PC-9 (cell line): ENCODE data around the gene SRC. TPM values are rescaled to one million over a fixed set of nuclear protein-coding genes. Genes with fewer than 3 reads are reported as not detected.

ENCODE experiments used
- BruUV-seq: library from RNA; stranded (reverse); fragments of 400-500 nt; replicated peaks from 2 replicates; lab custom pipeline; 2021; lab: Mats Ljungman, UMichigan
- CTCF ChIA-PET: fragments of 300-600 bp; sonication (Branson Sonifier 250); formaldehyde crosslinking; loops from one replicate; lab custom pipeline; 2022; ENCODE audit warnings: antibody characterized with exemption; lab: Charles Lee
- POLR2A ChIA-PET: fragments of 300-600 bp; sonication (Branson Sonifier 250); formaldehyde crosslinking; loops from one replicate; lab custom pipeline; 2022; ENCODE audit warnings: antibody characterized with exemption; ENCODE audit not compliant: unreplicated experiment; lab: Charles Lee
- DNase-seq, 2 experiments: peaks; one replicate each; pipeline versions ENCODE4 v3.0.0 to v3.0.0-alpha.2; 2015 to 2022; ENCODE audit warnings: mixed read lengths in 1 of 2
- H2AFZ ChIP-seq: fragments of 200-600 bp; sonication (generic); 2 replicates; pipeline ENCODE4 v1.8.1; 2017; ENCODE audit warnings: antibody characterized with exemption
- H3F3A ChIP-seq: fragments of 200-600 bp; sonication (generic); 2 replicates; pipeline ENCODE4 v1.8.1; 2017; ENCODE audit warnings: antibody characterized with exemption, mild to moderate bottlenecking, low read depth; ENCODE audit not compliant: insufficient read depth
- H3K27ac ChIP-seq: fragments of 200-600 bp; sonication (generic); 2 replicates; pipeline ENCODE4 v1.6.1; 2016; ENCODE audit warnings: mixed run types
- H3K27me3 ChIP-seq: fragments of 200-600 bp; sonication (generic); 2 replicates; pipeline ENCODE4 v1.6.1; 2016; ENCODE audit warnings: low read depth, mixed run types; ENCODE audit not compliant: insufficient read depth
- H3K36me3 ChIP-seq: fragments of 200-600 bp; sonication (generic); 2 replicates; pipeline ENCODE4 v1.6.1; 2016; ENCODE audit warnings: low read depth, mixed run types
- H3K4me1 ChIP-seq: fragments of 200-600 bp; sonication (generic); replicated peaks from 2 replicates; pipeline ENCODE4 v1.6.1; 2016; ENCODE audit warnings: mixed run types; ENCODE audit not compliant: insufficient read depth
- H3K4me2 ChIP-seq: fragments of 200-600 bp; sonication (generic); 2 replicates; pipeline ENCODE4 v1.6.1; 2017; ENCODE audit warnings: mixed run types
- H3K4me3 ChIP-seq: fragments of 200-600 bp; sonication (generic); 2 replicates; pipeline ENCODE4 v1.6.1; 2016; ENCODE audit warnings: mixed run types
- H3K79me2 ChIP-seq: fragments of 200-600 bp; sonication (generic); 2 replicates; pipeline ENCODE4 v1.6.1; 2017; ENCODE audit warnings: low read depth, mixed run types
- H3K9me2 ChIP-seq: fragments of 200-600 bp; sonication (generic); 2 replicates; pipeline ENCODE4 v1.8.1; 2017; ENCODE audit warnings: mild to moderate bottlenecking; ENCODE audit not compliant: insufficient read depth
- H3K9me3 ChIP-seq: fragments of 200-600 bp; sonication (generic); 2 replicates; pipeline ENCODE4 v1.8.1; 2016; ENCODE audit warnings: low read depth; ENCODE audit not compliant: insufficient read depth
- H4K20me1 ChIP-seq: fragments of 200-600 bp; sonication (generic); 2 replicates; pipeline ENCODE4 v1.8.1; 2017; ENCODE audit not compliant: insufficient read depth
- EZH2 ChIP-seq: fragments of 200-600 bp; sonication (generic); IDR thresholded peaks from 2 replicates; pipeline ENCODE4 v1.8.0; 2017; ENCODE audit warnings: antibody characterized with exemption, low read depth
- intact Hi-C: fragments of 100-400 bp; cut with micrococcal nuclease; formaldehyde crosslinking; loops from one replicate; pipeline ENCODE4 v1.10.0; 2022; ENCODE audit not compliant: unreplicated experiment
- total RNA-seq: library from RNA; stranded (reverse); gene quantifications from 2 replicates; pipeline ENCODE4 v1.2.3, GENCODE V29; 2021
- TF ChIP-seq, protein P1 (sequence below): fragments of 200-600 bp; sonication (generic); conservative IDR thresholded peaks from 2 replicates; pipeline ENCODE4 v1.6.1; 2017; ENCODE audit warnings: mixed run types, antibody characterized with exemption, mild to moderate bottlenecking, moderate library complexity

Gene SRC
- total RNA-seq, 1 experiment from 2014 or later = 58.4 TPM

GRCh38 chr20:37395410-37395797 lies 49.5 kb downstream of the SRC start:
- H3K36me3 ChIP-seq = no peaks in the 10 kb centered on the region
- intact Hi-C loops = no loop called here
- no peak overlapping the region for H3K27ac ChIP-seq
- no peaks in the 10 kb centered on the region for H3K9me3 ChIP-seq
- ChIA-PET POLR2A (no interaction called here), CTCF (no interaction called here)
- TF ChIP-seq EZH2 = no peak
- TF ChIP-seq, protein P1, sequence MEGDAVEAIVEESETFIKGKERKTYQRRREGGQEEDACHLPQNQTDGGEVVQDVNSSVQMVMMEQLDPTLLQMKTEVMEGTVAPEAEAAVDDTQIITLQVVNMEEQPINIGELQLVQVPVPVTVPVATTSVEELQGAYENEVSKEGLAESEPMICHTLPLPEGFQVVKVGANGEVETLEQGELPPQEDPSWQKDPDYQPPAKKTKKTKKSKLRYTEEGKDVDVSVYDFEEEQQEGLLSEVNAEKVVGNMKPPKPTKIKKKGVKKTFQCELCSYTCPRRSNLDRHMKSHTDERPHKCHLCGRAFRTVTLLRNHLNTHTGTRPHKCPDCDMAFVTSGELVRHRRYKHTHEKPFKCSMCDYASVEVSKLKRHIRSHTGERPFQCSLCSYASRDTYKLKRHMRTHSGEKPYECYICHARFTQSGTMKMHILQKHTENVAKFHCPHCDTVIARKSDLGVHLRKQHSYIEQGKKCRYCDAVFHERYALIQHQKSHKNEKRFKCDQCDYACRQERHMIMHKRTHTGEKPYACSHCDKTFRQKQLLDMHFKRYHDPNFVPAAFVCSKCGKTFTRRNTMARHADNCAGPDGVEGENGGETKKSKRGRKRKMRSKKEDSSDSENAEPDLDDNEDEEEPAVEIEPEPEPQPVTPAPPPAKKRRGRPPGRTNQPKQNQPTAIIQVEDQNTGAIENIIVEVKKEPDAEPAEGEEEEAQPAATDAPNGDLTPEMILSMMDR = no peak
- no peak for DNase-seq
- no peaks in the 10 kb centered on the region for H4K20me1 ChIP-seq
- no peaks in the 10 kb centered on the region for H3K27me3 ChIP-seq
- H3K4me2 ChIP-seq = no peak overlapping the region
- H3K4me3 ChIP-seq = no peak overlapping the region
- no peaks in the 10 kb centered on the region for H3K4me1 ChIP-seq
- H2AFZ ChIP-seq = no peak overlapping the region
- no TSS peak for BruUV-seq
- no peaks in the 10 kb centered on the region for H3F3A ChIP-seq
- no peaks in the 10 kb centered on the region for H3K9me2 ChIP-seq
- H3K79me2 ChIP-seq = no peaks in the 10 kb centered on the region

DNA sequence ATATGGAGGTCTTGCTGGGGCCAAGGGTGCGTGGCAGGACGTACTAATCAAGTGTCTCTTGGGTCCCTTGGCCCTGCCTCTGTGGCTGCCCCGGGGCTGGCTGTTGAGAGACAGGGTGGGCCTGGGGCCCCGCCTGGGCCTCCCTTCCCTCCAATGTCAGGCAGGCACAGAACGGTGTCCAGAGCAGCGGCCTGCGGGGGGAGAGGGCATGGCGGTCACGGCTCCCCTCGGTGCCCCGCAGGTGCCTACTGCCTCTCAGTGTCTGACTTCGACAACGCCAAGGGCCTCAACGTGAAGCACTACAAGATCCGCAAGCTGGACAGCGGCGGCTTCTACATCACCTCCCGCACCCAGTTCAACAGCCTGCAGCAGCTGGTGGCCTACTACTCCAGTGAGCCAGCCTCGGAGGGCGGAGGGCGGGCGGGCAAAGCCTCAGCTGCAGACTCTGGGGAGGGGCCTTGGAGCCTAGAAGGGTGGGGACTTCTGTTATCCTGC lies 50.0 kb downstream of the SRC start:
- Histone ChIP-seq H3K4me2 (no peak overlapping the region), H3K79me2 (no peaks in the 10 kb centered on the region), H3F3A (no peaks in the 10 kb centered on the region), H3K27ac (no peak overlapping the region), H3K4me3 (no peak overlapping the region), H3K36me3 (no peaks in the 10 kb centered on the region), H3K9me2 (no peaks in the 10 kb centered on the region), H4K20me1 (no peaks in the 10 kb centered on the region), H3K9me3 (no peaks in the 10 kb centered on the region), H2AFZ (no peak overlapping the region), H3K4me1 (no peaks in the 10 kb centered on the region), H3K27me3 (no peaks in the 10 kb centered on the region)
- BruUV-seq = no TSS peak
- POLR2A ChIA-PET = no interaction called here
- CTCF ChIA-PET = no interaction called here
- no peak for DNase-seq
- intact Hi-C loops = no loop called here
- TF ChIP-seq EZH2 = no peak
- TF ChIP-seq, protein P1 = no peak

- no peaks in the 10 kb centered on the region for H3K4me1 ChIP-seq
- POLR2A ChIA-PET = no interaction called here
- H3K4me2 ChIP-seq = no peak overlapping the region
- H3K9me3 ChIP-seq = no peaks in the 10 kb centered on the region
- no TSS peak for BruUV-seq
- no peaks in the 10 kb centered on the region for H3K27me3 ChIP-seq
- intact Hi-C loops = no loop called here
- no peaks in the 10 kb centered on the region for H3K9me2 ChIP-seq
- no peaks in the 10 kb centered on the region for H3K36me3 ChIP-seq
- no peak for DNase-seq
- CTCF ChIA-PET = no interaction called here
- H2AFZ ChIP-seq = no peak overlapping the region
- no peak overlapping the region for H3K27ac ChIP-seq
- no peak for TF ChIP-seq EZH2
- H4K20me1 ChIP-seq = no peaks in the 10 kb centered on the region
- no peaks in the 10 kb centered on the region for H3F3A ChIP-seq
- no peaks in the 10 kb centered on the region for H3K79me2 ChIP-seq
- no peak overlapping the region for H3K4me3 ChIP-seq
Observed at GRCh38 chr20:37396416-37397075, 50.6 kb downstream of the SRC start.
